ENCODE results near the gene SLC27A2.

Gene SLC27A2

GRCh38 chr15:50241684-50242450 lies 59.9 kb downstream of the SLC27A2 start:
- H3K4me1 ChIP-seq (ENCODE audit: control insufficient read depth in 1 of 2, insufficient read depth in 1 of 2, low read depth in 1 of 2, low read length in 1 of 2), result peaks cover 0 to 5% of the 10 kb centered on the region in 2 experiments
- no peaks in the 10 kb centered on the region for H3K27me3 ChIP-seq
- no peak for TF ChIP-seq CTCF (IDR thresholded peaks at IDR 0.05)
- H3K4me3 ChIP-seq (ENCODE audit: low read depth in 1 of 2, low read length in 1 of 2), result no peak overlapping the region
- no peak overlapping the region for H3K27ac ChIP-seq
- H3K9me3 ChIP-seq, result no peaks in the 10 kb centered on the region
- peaks cover 2% of the 10 kb centered on the region for H3K36me3 ChIP-seq

GRCh38 chr15:50244153-50244552 lies 62.2 kb downstream of the SLC27A2 start:
- no peak overlapping the region for H3K27ac ChIP-seq
- no peak overlapping the region for H3K4me3 ChIP-seq (ENCODE audit: low read depth in 1 of 2, low read length in 1 of 2)

GRCh38 chr15:50244959-50245624 lies 63.1 kb downstream of the SLC27A2 start:
- Histone ChIP-seq H3K27me3 (no peaks in the 10 kb centered on the region), H3K4me3 (ENCODE audit: low read depth in 1 of 2, low read length in 1 of 2) (no peak overlapping the region), H3K9me3 (no peaks in the 10 kb centered on the region), H3K36me3 (no peaks in the 10 kb centered on the region), H3K27ac (no peak overlapping the region), H3K4me1 (ENCODE audit: control insufficient read depth in 1 of 2, insufficient read depth in 1 of 2, low read depth in 1 of 2, low read length in 1 of 2) (peaks cover 24 to 29% of the 10 kb centered on the region in 2 experiments)
- no peak for TF ChIP-seq CTCF (IDR thresholded peaks at IDR 0.05)

More at GRCh38 chr15:50244153-50244552, 62.2 kb downstream of the SLC27A2 start:
- Histone ChIP-seq H3K9me3 (no peaks in the 10 kb centered on the region), H3K27me3 (no peaks in the 10 kb centered on the region), H3K4me1 (ENCODE audit: control insufficient read depth in 1 of 2, insufficient read depth in 1 of 2, low read depth in 1 of 2, low read length in 1 of 2) (peaks cover 22 to 28% of the 10 kb centered on the region in 2 experiments), H3K36me3 (no peaks in the 10 kb centered on the region)
- TF ChIP-seq CTCF (IDR thresholded peaks at IDR 0.05), result no peak

GRCh38 chr15:50246631-50247030 lies 64.6 kb downstream of the SLC27A2 start:
- Histone ChIP-seq H3K27me3 (no peaks in the 10 kb centered on the region), H3K9me3 (no peaks in the 10 kb centered on the region), H3K27ac (peak overlapping the region; percentile 91), H3K36me3 (no peaks in the 10 kb centered on the region), H3K4me3 (ENCODE audit: low read depth in 1 of 2, low read length in 1 of 2) (no peak overlapping the region), H3K4me1 (ENCODE audit: control insufficient read depth in 1 of 2, insufficient read depth in 1 of 2, low read depth in 1 of 2, low read length in 1 of 2) (peaks cover 24 to 29% of the 10 kb centered on the region in 2 experiments)
- TF ChIP-seq CTCF (IDR thresholded peaks at IDR 0.05), result no peak

GRCh38 chr15:50247819-50248655 lies 66.0 kb downstream of the SLC27A2 start:
- TF ChIP-seq CTCF (IDR thresholded peaks at IDR 0.05), result no peak
- H3K9me3 ChIP-seq, result no peaks in the 10 kb centered on the region
- H3K4me1 ChIP-seq (ENCODE audit: control insufficient read depth in 1 of 2, insufficient read depth in 1 of 2, low read depth in 1 of 2, low read length in 1 of 2), result peaks cover 24 to 29% of the 10 kb centered on the region in 2 experiments
- peak overlapping the region; percentile 91 for H3K27ac ChIP-seq
- no peaks in the 10 kb centered on the region for H3K27me3 ChIP-seq
- H3K4me3 ChIP-seq (ENCODE audit: low read depth in 1 of 2, low read length in 1 of 2), result peak overlapping the region; percentile 28 to 31
- H3K36me3 ChIP-seq, result no peaks in the 10 kb centered on the region
